Mesendoderm (in vitro differentiated cells): ENCODE data around the gene GPRIN2.
A peak's percentile ranks its signal among the peaks of the same experiment; 100 is the strongest.

Experiments used
- DNase-seq: peaks from one replicate; pipeline ENCODE4 v3.0.0; 2013
- H2AK5ac ChIP-seq: 2 replicates; pipeline ENCODE4 v1.6.1; 2013; ENCODE audit warnings: low read length, inconsistent platforms
- H2BK120ac ChIP-seq: 2 replicates; pipeline ENCODE4 v1.6.1; 2013; ENCODE audit warnings: low read depth, mild to moderate bottlenecking, low read length, moderate library complexity, mixed read lengths
- H2BK15ac ChIP-seq: replicated peaks from 2 replicates; pipeline ENCODE4 v1.6.1; 2013; ENCODE audit warnings: low read depth, mild to moderate bottlenecking, moderate library complexity
- H2BK5ac ChIP-seq: 2 replicates; pipeline ENCODE4 v1.6.1; 2013; ENCODE audit warnings: low read length, inconsistent platforms
- H3K18ac ChIP-seq: 2 replicates; pipeline ENCODE4 v1.6.1; 2013; ENCODE audit warnings: mild to moderate bottlenecking, low read length, mixed read lengths
- H3K23ac ChIP-seq: one replicate; pipeline ENCODE4 v1.6.1; 2013; ENCODE audit warnings: low read length
- H3K27ac ChIP-seq: 2 replicates; pipeline ENCODE4 v1.5.1; 2013; ENCODE audit warnings: low read depth, mild to moderate bottlenecking, inconsistent platforms, low read length, moderate library complexity
- H3K27me3 ChIP-seq: 2 replicates; pipeline ENCODE4 v1.6.1; 2013; ENCODE audit warnings: low read length, control low read depth, mild to moderate bottlenecking, inconsistent platforms; ENCODE audit not compliant: insufficient read depth, poor library complexity
- H3K36me3 ChIP-seq: 2 replicates; pipeline ENCODE4 v1.6.1; 2013; ENCODE audit warnings: low read length, inconsistent platforms; ENCODE audit not compliant: control insufficient read depth, insufficient read depth
- H3K4ac ChIP-seq: one replicate; pipeline ENCODE4 v1.6.1; 2013; ENCODE audit warnings: low read depth, mild to moderate bottlenecking, low read length, moderate library complexity
- H3K4me1 ChIP-seq: 2 replicates; pipeline ENCODE4 v1.6.1; 2013; ENCODE audit warnings: low read depth, low read length, inconsistent platforms; ENCODE audit not compliant: control insufficient read depth
- H3K4me2 ChIP-seq: 2 replicates; pipeline ENCODE4 v1.6.1; 2013; ENCODE audit warnings: low read length
- H3K4me3 ChIP-seq: 2 replicates; pipeline ENCODE4 v1.5.1; 2013; ENCODE audit warnings: mild to moderate bottlenecking, low read length
- H3K56ac ChIP-seq: one replicate; pipeline ENCODE4 v1.6.1; 2013; ENCODE audit warnings: low read length
- H3K79me1 ChIP-seq: 2 replicates; pipeline ENCODE4 v1.6.1; 2013; ENCODE audit warnings: low read length, inconsistent platforms
- H3K79me2 ChIP-seq: 2 replicates; pipeline ENCODE4 v1.6.1; 2013; ENCODE audit warnings: mild to moderate bottlenecking, low read length; ENCODE audit not compliant: control insufficient read depth, insufficient read depth
- H3K9ac ChIP-seq: 2 replicates; pipeline ENCODE4 v1.6.1; 2013; ENCODE audit warnings: low read length, inconsistent platforms
- H4K5ac ChIP-seq: one replicate; pipeline ENCODE4 v1.6.1; 2013; ENCODE audit warnings: low read length
- H4K8ac ChIP-seq: one replicate; pipeline ENCODE4 v1.6.1; 2013; ENCODE audit warnings: low read depth, mild to moderate bottlenecking, control low read depth, low read length, moderate library complexity
- WGBS: extraction: QIAGEN DNeasy Blood & Tissue Kit; methylation state at CpG from one replicate; pipeline ENCODE4 v1.1.7; 2013; ENCODE audit warnings: low lambda C conversion rate, missing lambda C conversion rate; ENCODE audit not compliant: insufficient coverage; ENCODE audit errors: extremely low coverage; 5-methylcytosine and 5-hydroxymethylcytosine counted together

Gene GPRIN2

GRCh38 chr10:46517541-46517940 lies 38.9 kb downstream of the GPRIN2 start:
- no peak overlapping the region for H3K4ac ChIP-seq
- H2AK5ac ChIP-seq = no peak overlapping the region
- WGBS = no CpG with 5 or more reads among the region's 5 CpGs
- no peak overlapping the region for H3K18ac ChIP-seq
- no peak overlapping the region for H4K8ac ChIP-seq
- no peak overlapping the region for H3K27ac ChIP-seq
- H3K79me2 ChIP-seq = no peaks in the 10 kb centered on the region
- DNase-seq = no peak
- H3K23ac ChIP-seq = no peak overlapping the region
- H3K36me3 ChIP-seq = no peaks in the 10 kb centered on the region
- no peaks in the 10 kb centered on the region for H3K4me1 ChIP-seq
- no peak overlapping the region for H2BK120ac ChIP-seq
- H4K5ac ChIP-seq = no peak overlapping the region
- no peak overlapping the region for H2BK15ac ChIP-seq
- H2BK5ac ChIP-seq = no peak overlapping the region
- no peaks in the 10 kb centered on the region for H3K27me3 ChIP-seq
- no peak overlapping the region for H3K4me3 ChIP-seq
- no peaks in the 10 kb centered on the region for H3K79me1 ChIP-seq
- H3K56ac ChIP-seq = no peak overlapping the region
- H3K9ac ChIP-seq = no peak overlapping the region
- H3K4me2 ChIP-seq = no peak overlapping the region

GRCh38 chr10:46516660-46517416 lies 39.6 kb downstream of the GPRIN2 start:
- no CpG with 5 or more reads among the region's 11 CpGs for WGBS
- H2AK5ac ChIP-seq = no peak overlapping the region
- peak; percentile 76 for DNase-seq
- no peaks in the 10 kb centered on the region for H3K79me1 ChIP-seq
- no peak overlapping the region for H2BK5ac ChIP-seq
- no peak overlapping the region for H3K23ac ChIP-seq
- no peak overlapping the region for H3K4ac ChIP-seq
- no peak overlapping the region for H4K5ac ChIP-seq
- no peak overlapping the region for H2BK15ac ChIP-seq
- H4K8ac ChIP-seq = no peak overlapping the region
- no peak overlapping the region for H3K4me2 ChIP-seq
- H3K9ac ChIP-seq = no peak overlapping the region
- H3K4me3 ChIP-seq = no peak overlapping the region
- no peak overlapping the region for H2BK120ac ChIP-seq
- H3K27me3 ChIP-seq = no peaks in the 10 kb centered on the region
- no peak overlapping the region for H3K27ac ChIP-seq
- no peak overlapping the region for H3K18ac ChIP-seq
- H3K79me2 ChIP-seq = no peaks in the 10 kb centered on the region
- H3K4me1 ChIP-seq = no peaks in the 10 kb centered on the region
- H3K36me3 ChIP-seq = no peaks in the 10 kb centered on the region
- H3K56ac ChIP-seq = no peak overlapping the region

- Histone ChIP-seq H3K4ac (no peak overlapping the region), H3K36me3 (no peaks in the 10 kb centered on the region), H3K4me3 (no peak overlapping the region), H2BK15ac (no peak overlapping the region), H2AK5ac (no peak overlapping the region), H3K27ac (no peak overlapping the region), H3K4me1 (no peaks in the 10 kb centered on the region), H2BK5ac (no peak overlapping the region), H3K27me3 (no peaks in the 10 kb centered on the region), H4K5ac (no peak overlapping the region), H3K18ac (no peak overlapping the region), H3K56ac (no peak overlapping the region), H3K23ac (no peak overlapping the region), H3K79me2 (no peaks in the 10 kb centered on the region), H3K79me1 (no peaks in the 10 kb centered on the region), H3K4me2 (no peak overlapping the region), H4K8ac (no peak overlapping the region), H2BK120ac (no peak overlapping the region), H3K9ac (no peak overlapping the region)
- WGBS = no CpG with 5 or more reads among the region's 3 CpGs
- no peak for DNase-seq
Observed at GRCh38 chr10:46515793-46516192, 40.7 kb downstream of the GPRIN2 start.

GRCh38 chr10:46515366-46515765 lies 41.1 kb downstream of the GPRIN2 start:
- Histone ChIP-seq H3K79me1 (no peaks in the 10 kb centered on the region), H3K27ac (no peak overlapping the region), H2BK15ac (no peak overlapping the region), H3K23ac (no peak overlapping the region), H3K9ac (no peak overlapping the region), H4K8ac (no peak overlapping the region), H2BK5ac (no peak overlapping the region), H3K27me3 (no peaks in the 10 kb centered on the region), H3K18ac (no peak overlapping the region), H3K79me2 (no peaks in the 10 kb centered on the region), H3K4me2 (no peak overlapping the region), H2AK5ac (no peak overlapping the region), H3K4me3 (no peak overlapping the region), H3K36me3 (no peaks in the 10 kb centered on the region), H2BK120ac (no peak overlapping the region), H4K5ac (no peak overlapping the region), H3K4ac (no peak overlapping the region), H3K56ac (no peak overlapping the region), H3K4me1 (no peaks in the 10 kb centered on the region)
- DNase-seq = no peak

- Histone ChIP-seq H3K4me3 (no peak overlapping the region), H3K27me3 (no peaks in the 10 kb centered on the region), H3K27ac (no peak overlapping the region), H2BK5ac (no peak overlapping the region), H3K79me1 (no peaks in the 10 kb centered on the region), H3K23ac (no peak overlapping the region), H2BK120ac (no peak overlapping the region), H3K18ac (no peak overlapping the region), H4K8ac (no peak overlapping the region), H3K79me2 (no peaks in the 10 kb centered on the region), H3K4me2 (no peak overlapping the region), H3K56ac (no peak overlapping the region), H3K4ac (no peak overlapping the region), H3K9ac (no peak overlapping the region), H2AK5ac (no peak overlapping the region), H3K4me1 (no peaks in the 10 kb centered on the region), H2BK15ac (no peak overlapping the region), H4K5ac (no peak overlapping the region), H3K36me3 (no peaks in the 10 kb centered on the region)
- WGBS = no CpG with 5 or more reads among the region's 3 CpGs
- DNase-seq = no peak
Observed at GRCh38 chr10:46514899-46515298, 41.6 kb downstream of the GPRIN2 start.

- Histone ChIP-seq H3K9ac (no peak overlapping the region), H4K5ac (no peak overlapping the region), H3K23ac (no peak overlapping the region), H3K27ac (no peak overlapping the region), H2AK5ac (no peak overlapping the region), H3K79me1 (no peaks in the 10 kb centered on the region), H3K4me1 (no peaks in the 10 kb centered on the region), H2BK5ac (no peak overlapping the region), H3K4me3 (no peak overlapping the region), H4K8ac (no peak overlapping the region), H3K4ac (no peak overlapping the region), H2BK15ac (no peak overlapping the region), H3K27me3 (no peaks in the 10 kb centered on the region), H3K4me2 (no peak overlapping the region), H3K18ac (no peak overlapping the region), H3K56ac (no peak overlapping the region), H2BK120ac (no peak overlapping the region), H3K36me3 (no peaks in the 10 kb centered on the region), H3K79me2 (no peaks in the 10 kb centered on the region)
- DNase-seq = no peak
- WGBS = no CpG with 5 or more reads among the region's 6 CpGs
Observed at GRCh38 chr10:46514431-46514861, 42.0 kb downstream of the GPRIN2 start.
